ENCODE results near the gene C6orf136. TPM values are rescaled to one million over a fixed set of nuclear protein-coding genes. Genes with fewer than 3 reads are reported as not detected.

Gene C6orf136
- total and polyA plus RNA-seq, 8 donors = 7.3 to 126 (median 23.4) TPM

DNA sequence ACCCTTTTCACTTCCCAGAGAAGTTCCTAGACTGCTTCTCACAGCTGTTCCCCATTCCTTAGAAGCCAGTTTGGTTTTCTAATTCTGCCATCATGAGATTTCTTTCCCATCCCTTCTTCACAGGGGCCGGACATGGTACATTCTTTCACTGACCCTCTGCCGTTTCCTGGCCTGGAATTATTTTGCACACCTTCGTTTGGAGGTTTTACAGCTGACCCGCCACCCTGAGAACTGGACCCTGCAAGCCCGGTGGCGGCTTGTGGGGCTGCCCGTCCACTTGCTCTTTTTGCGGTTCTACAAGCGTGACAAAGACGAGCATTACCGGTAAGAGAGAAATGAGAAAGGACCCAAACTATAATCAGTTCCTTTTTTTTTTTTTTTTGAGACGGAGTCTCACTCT lies 4.2 kb downstream of the C6orf136 start:
- Histone ChIP-seq H3K9me3 (no peaks in the 10 kb centered on the region), H3K27me3 (no peaks in the 10 kb centered on the region), H3K36me3 (peaks cover 50 to 65% (median 65%) of the 10 kb centered on the region in 4 donors)

DNA sequence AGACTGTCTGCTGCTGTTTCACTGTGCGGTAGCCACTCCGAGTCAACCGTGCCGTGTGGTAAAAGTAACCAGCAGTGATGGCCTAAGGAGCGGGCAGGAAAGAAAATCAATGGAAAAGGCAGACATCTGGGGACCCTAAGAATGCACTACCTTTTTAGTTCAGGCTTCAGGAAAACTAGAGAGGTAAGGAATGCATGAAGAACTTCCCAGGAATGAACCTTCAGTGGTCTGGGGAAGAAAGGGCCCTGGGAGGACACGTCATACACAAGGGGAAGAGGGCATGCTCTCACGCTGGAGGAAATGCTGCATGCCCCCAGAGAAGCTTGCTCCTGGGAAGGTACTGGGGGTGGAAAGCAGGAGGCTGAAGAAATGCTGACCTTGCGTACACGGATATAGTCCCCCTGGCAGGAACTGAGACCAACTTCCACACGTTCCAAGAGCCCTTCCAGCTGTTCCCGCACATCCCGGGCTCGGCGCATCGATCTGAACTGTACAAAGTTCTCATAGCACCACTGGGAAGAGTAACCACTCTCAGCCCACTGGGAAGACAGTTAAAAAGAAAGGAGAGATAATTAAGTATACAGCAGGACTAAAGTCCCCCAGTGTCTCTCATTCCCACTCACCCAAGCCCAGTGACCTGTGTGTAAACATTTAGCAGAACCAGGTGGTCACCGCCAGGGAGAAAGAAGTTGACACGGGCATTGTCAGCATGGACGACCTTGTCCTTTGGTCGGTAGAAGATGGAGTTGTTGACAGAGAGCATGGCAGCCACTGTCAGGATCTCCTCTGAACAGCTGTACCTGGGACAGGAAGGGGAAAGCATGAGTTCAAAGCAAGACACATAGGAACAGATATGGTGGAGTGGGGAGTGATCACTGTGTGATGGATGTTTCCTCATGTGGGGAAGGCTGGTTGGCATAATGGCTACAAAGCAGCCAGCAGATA lies 8.1 kb downstream of the C6orf136 start:
- DNase-seq = no peak
- H3K36me3 ChIP-seq = peaks cover 87 to 100% (median 97%) of the 10 kb centered on the region in 4 donors
- H3K4me1 ChIP-seq = no peaks in the 10 kb centered on the region
- H3K27me3 ChIP-seq = no peaks in the 10 kb centered on the region
- TF ChIP-seq POLR2AphosphoS5 (IDR thresholded peaks at IDR 0.05) (no peak), POLR2A (IDR thresholded peaks at IDR 0.05) (no peak), EP300 (IDR thresholded peaks at IDR 0.05) (no peak)
- TF ChIP-seq, protein P1, sequence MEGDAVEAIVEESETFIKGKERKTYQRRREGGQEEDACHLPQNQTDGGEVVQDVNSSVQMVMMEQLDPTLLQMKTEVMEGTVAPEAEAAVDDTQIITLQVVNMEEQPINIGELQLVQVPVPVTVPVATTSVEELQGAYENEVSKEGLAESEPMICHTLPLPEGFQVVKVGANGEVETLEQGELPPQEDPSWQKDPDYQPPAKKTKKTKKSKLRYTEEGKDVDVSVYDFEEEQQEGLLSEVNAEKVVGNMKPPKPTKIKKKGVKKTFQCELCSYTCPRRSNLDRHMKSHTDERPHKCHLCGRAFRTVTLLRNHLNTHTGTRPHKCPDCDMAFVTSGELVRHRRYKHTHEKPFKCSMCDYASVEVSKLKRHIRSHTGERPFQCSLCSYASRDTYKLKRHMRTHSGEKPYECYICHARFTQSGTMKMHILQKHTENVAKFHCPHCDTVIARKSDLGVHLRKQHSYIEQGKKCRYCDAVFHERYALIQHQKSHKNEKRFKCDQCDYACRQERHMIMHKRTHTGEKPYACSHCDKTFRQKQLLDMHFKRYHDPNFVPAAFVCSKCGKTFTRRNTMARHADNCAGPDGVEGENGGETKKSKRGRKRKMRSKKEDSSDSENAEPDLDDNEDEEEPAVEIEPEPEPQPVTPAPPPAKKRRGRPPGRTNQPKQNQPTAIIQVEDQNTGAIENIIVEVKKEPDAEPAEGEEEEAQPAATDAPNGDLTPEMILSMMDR (IDR thresholded peaks at IDR 0.05) = no peak
- WGBS, 5 donors = 88 to 90% (median 89%) methylated on average over 19 of the region's 19 CpGs
- intact Hi-C loops (cut with DNase I; ENCODE audit: low total_unique reads) = no loop called here
- no peaks in the 10 kb centered on the region for H3K9me3 ChIP-seq
- H3K4me3 ChIP-seq = no peak overlapping the region
- H3K27ac ChIP-seq = no peak overlapping the region

More for the DNA sequence above, 4.2 kb downstream of the C6orf136 start:
- TF ChIP-seq EP300 (IDR thresholded peaks at IDR 0.05) (no peak), POLR2A (IDR thresholded peaks at IDR 0.05) (no peak), POLR2AphosphoS5 (IDR thresholded peaks at IDR 0.05) (no peak)
- TF ChIP-seq, protein P1 (IDR thresholded peaks at IDR 0.05) = no peak
- H3K4me1 ChIP-seq = peaks cover 10 to 24% (median 21%) of the 10 kb centered on the region in 4 donors
- no peak overlapping the region for H3K4me3 ChIP-seq
- intact Hi-C loops (cut with DNase I; ENCODE audit: low total_unique reads) = no loop called here
- DNase-seq = no peak
- no peak overlapping the region for H3K27ac ChIP-seq
- WGBS, 5 donors = 90 to 95% (median 93%) methylated on average over 12 of the region's 12 CpGs

DNA sequence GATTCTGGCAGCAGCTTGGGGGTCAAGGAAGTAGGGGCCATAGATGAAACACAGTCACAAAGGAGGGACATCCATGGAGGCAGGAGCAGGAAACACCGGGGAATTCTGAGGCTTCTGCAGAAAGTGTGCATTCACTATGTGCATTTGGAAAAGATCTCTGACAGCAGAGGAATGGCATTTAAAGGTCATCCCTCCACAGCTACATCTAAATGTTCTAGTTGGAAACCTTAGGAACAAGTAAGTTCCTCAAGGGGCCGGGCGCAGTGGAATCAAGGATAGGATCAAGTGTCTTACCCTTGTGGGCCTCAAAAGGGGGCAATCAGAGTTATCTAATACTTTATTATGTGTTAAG lies 8.8 kb downstream of the C6orf136 start:
- Histone ChIP-seq H3K4me1 (no peaks in the 10 kb centered on the region), H3K4me3 (no peak overlapping the region), H3K27me3 (no peaks in the 10 kb centered on the region), H3K9me3 (no peaks in the 10 kb centered on the region), H3K27ac (no peak overlapping the region), H3K36me3 (peaks cover 87 to 100% (median 100%) of the 10 kb centered on the region in 4 donors)
- no peak for DNase-seq
- WGBS, 5 donors = 76 to 96% (median 93%) methylated on average over 3 of the region's 3 CpGs
- intact Hi-C loops (cut with DNase I; ENCODE audit: low total_unique reads) = no loop called here
- TF ChIP-seq POLR2AphosphoS5 (IDR thresholded peaks at IDR 0.05) = no peak
- TF ChIP-seq, protein P1 (IDR thresholded peaks at IDR 0.05) = no peak
- no peak for TF ChIP-seq EP300 (IDR thresholded peaks at IDR 0.05)
- TF ChIP-seq POLR2A (IDR thresholded peaks at IDR 0.05) = no peak

DNA sequence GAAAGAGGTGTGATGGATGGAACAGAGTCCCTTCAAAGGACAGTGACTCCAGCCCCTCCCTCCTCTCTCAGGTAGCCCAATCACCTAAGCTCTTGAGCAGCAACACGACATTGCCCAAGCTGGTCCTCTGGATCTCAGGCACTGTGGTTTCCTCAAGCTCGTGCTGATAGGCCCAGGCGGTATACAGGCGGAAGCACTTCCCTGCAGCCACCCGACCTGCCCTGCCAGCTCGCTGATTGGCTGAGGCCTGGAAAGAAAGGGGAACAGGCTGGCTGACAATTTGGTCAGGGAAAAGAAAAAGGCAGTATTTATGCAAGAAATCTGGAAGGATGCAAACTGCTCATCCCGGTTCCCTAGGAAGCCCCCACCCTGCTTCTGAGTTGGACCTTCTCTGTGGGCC lies 9.6 kb downstream of the C6orf136 start:
- intact Hi-C loops (cut with DNase I; ENCODE audit: low total_unique reads) = no loop called here
- no peaks in the 10 kb centered on the region for H3K4me1 ChIP-seq
- H3K27me3 ChIP-seq = no peaks in the 10 kb centered on the region
- peaks cover 88 to 100% (median 100%) of the 10 kb centered on the region in 4 donors for H3K36me3 ChIP-seq
- H3K4me3 ChIP-seq = no peak overlapping the region
- 64 to 82% (median 74%) methylated on average over 7 of the region's 7 CpGs for WGBS, 5 donors
- DNase-seq = no peak
- H3K9me3 ChIP-seq = no peaks in the 10 kb centered on the region
- H3K27ac ChIP-seq = no peak overlapping the region
- TF ChIP-seq EP300 (IDR thresholded peaks at IDR 0.05) = no peak
- TF ChIP-seq, protein P1 (IDR thresholded peaks at IDR 0.05) = no peak
- no peak for TF ChIP-seq POLR2A (IDR thresholded peaks at IDR 0.05)
- TF ChIP-seq POLR2AphosphoS5 (IDR thresholded peaks at IDR 0.05) = no peak

Measured in stomach (tissue), 9 donors.